HepG2 (cell line): ENCODE measurements around the gene SOS2. TPM values are rescaled to one million over a fixed set of nuclear protein-coding genes. Genes with fewer than 3 reads are reported as not detected.

Experiments
- ARID3A ChIP-seq: IDR thresholded peaks from 2 replicates; pipeline ENCODE4 v1.6.1; 2012; ENCODE audit warnings: low read depth, low read length, improper control_type of control experiment
- ELF4 ChIP-seq: sonication (generic); formaldehyde crosslinking; IDR thresholded peaks from 2 replicates; pipeline ENCODE4 v1.5.0; 2020; ENCODE audit warnings: missing genetic modification reagents, mild to moderate bottlenecking, moderate library complexity, borderline replicate concordance
- FOXP1 ChIP-seq, 2 experiments: fragments of 450-650 bp in 1 of 2; IDR thresholded peaks; 2 replicates each; pipeline ENCODE4 v1.6.1; 2017 to 2018; ENCODE audit warnings: antibody characterized with exemption in 1 of 2
- HNRNPK ChIP-seq: fragments of 200-400 bp; formaldehyde crosslinking; IDR thresholded peaks from 2 replicates; pipeline ENCODE4 v1.6.1; 2018; ENCODE audit warnings: low read length, low read depth, moderate library complexity, mild to moderate bottlenecking; ENCODE audit not compliant: poor library complexity, severe bottlenecking
- MATR3 ChIP-seq: sonication (generic); formaldehyde crosslinking; IDR thresholded peaks from 2 replicates; pipeline ENCODE4 v1.4.0; 2020; ENCODE audit warnings: missing genetic modification reagents
- MYPOP ChIP-seq: sonication (generic); formaldehyde crosslinking; IDR thresholded peaks from 2 replicates; pipeline ENCODE4 v1.8.1; 2023; ENCODE audit warnings: mild to moderate bottlenecking, moderate library complexity, missing genetic modification reagents
- NFIC ChIP-seq: IDR thresholded peaks from 2 replicates; pipeline ENCODE4 v1.6.1; 2012; ENCODE audit warnings: mild to moderate bottlenecking, low read length, inconsistent platforms
- NPAS2 ChIP-seq: sonication (generic); formaldehyde crosslinking; IDR thresholded peaks from 2 replicates; pipeline ENCODE4 v1.8.0; 2022; ENCODE audit warnings: mild to moderate bottlenecking, missing genetic modification reagents, borderline replicate concordance
- ZBTB39 ChIP-seq: sonication (generic); formaldehyde crosslinking; IDR thresholded peaks from 2 replicates; pipeline ENCODE4 v1.5.0; 2020; ENCODE audit warnings: missing genetic modification reagents
- ZNF18 ChIP-seq: sonication (generic); formaldehyde crosslinking; IDR thresholded peaks from 2 replicates; pipeline ENCODE4 v1.8.0; 2022; ENCODE audit warnings: mild to moderate bottlenecking, missing genetic modification reagents; ENCODE audit not compliant: insufficient replicate concordance
- ZNF280B ChIP-seq: sonication (generic); formaldehyde crosslinking; IDR thresholded peaks from 2 replicates; pipeline ENCODE4 v1.5.0; 2020; ENCODE audit warnings: missing genetic modification reagents, mild to moderate bottlenecking, borderline replicate concordance
- ZNF333 ChIP-seq: sonication (generic); formaldehyde crosslinking; IDR thresholded peaks from 2 replicates; pipeline ENCODE4 v1.4.0; 2020; ENCODE audit warnings: mild to moderate bottlenecking, missing genetic modification reagents, borderline replicate concordance
- ZNF354B ChIP-seq: sonication (generic); formaldehyde crosslinking; IDR thresholded peaks from 2 replicates; pipeline ENCODE4 v1.8.0; 2022; ENCODE audit warnings: mild to moderate bottlenecking, missing genetic modification reagents
- ZNF460 ChIP-seq: sonication (generic); formaldehyde crosslinking; IDR thresholded peaks from 2 replicates; pipeline ENCODE4 v1.5.1; 2020; ENCODE audit warnings: missing genetic modification reagents, mild to moderate bottlenecking, borderline replicate concordance
- ZNF605 ChIP-seq: sonication (generic); formaldehyde crosslinking; IDR thresholded peaks from 2 replicates; pipeline ENCODE4 v1.8.0; 2022; ENCODE audit warnings: mild to moderate bottlenecking, missing genetic modification reagents
- polyA plus RNA-seq, 8 experiments: library from polyadenylated mRNA; depleted of rRNA in 3 of 8; stranded (reverse) in 7 of 8; unstranded in 1 of 8; fragments of >200 nt; fragmentation: Illumina TruSeq in 4 of 8; extraction: Trizol in 4 of 8; gene quantifications; 2 replicates each; pipeline versions ENCODE4 v1.2.1 to v1.2.3, GENCODE V29; 2011 to 2016; ENCODE audit warnings: low read depth in 4 of 8, missing spikeins in 1 of 8, mixed read lengths in 1 of 8; ENCODE audit not compliant: insufficient read depth in 1 of 8
- total RNA-seq, 5 experiments: library from RNA; depleted of rRNA; stranded (reverse); fragments of >200 nt; fragmentation: Illumina TruSeq; extraction: Trizol; gene quantifications; 2 replicates each; pipeline ENCODE4 v1.2.3, GENCODE V29; 2016; ENCODE audit warnings: low read depth in 1 of 5
- TF ChIP-seq, protein P1 (sequence below): sonication (generic); formaldehyde crosslinking; IDR thresholded peaks from 2 replicates; pipeline ENCODE4 v1.4.0; 2020; ENCODE audit warnings: missing genetic modification reagents; ENCODE audit errors: not compliant biosample characterization

Gene SOS2
- total and polyA plus RNA-seq, 2 of the 13 experiments (the other 11 are each of a cell fraction or from before 2014, with no cell fraction given) = 9.3 to 12.1 TPM

- TF ChIP-seq, protein P1, sequence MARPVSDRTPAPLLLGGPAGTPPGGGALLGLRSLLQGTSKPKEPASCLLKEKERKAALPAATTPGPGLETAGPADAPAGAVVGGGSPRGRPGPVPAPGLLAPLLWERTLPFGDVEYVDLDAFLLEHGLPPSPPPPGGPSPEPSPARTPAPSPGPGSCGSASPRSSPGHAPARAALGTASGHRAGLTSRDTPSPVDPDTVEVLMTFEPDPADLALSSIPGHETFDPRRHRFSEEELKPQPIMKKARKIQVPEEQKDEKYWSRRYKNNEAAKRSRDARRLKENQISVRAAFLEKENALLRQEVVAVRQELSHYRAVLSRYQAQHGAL (CRISPR knock-in tag) = no peak
- TF ChIP-seq ZNF333 (CRISPR knock-in tag) (peak; percentile 88; the same call in 1 of the 2 replicates), ZNF605 (CRISPR knock-in tag) (no peak), NFIC (no peak), ZNF460 (no peak), FOXP1 (IDR thresholded peaks at IDR 0.05) (no peak), FOXP1 (CRISPR knock-in tag; IDR thresholded peaks at IDR 0.05) (no peak), NPAS2 (no peak), ZBTB39 (no peak), HNRNPK (peak; percentile 81), MYPOP (CRISPR knock-in tag) (peak; percentile 82), ARID3A (no peak), ZNF354B (CRISPR knock-in tag) (no peak), ELF4 (no peak), ZNF280B (CRISPR knock-in tag) (no peak), MATR3 (no peak), ZNF18 (peak; percentile 66)
Observed at GRCh38 chr14:50231475-50232275, at the start of gene SOS2 (continued).
